Fibroblast of the aortic adventitia (primary cell): ENCODE measurements around the gene DOLK. TPM values are rescaled to one million over a fixed set of nuclear protein-coding genes. Genes with fewer than 3 reads are reported as not detected.

ENCODE experiments used
- DNase-seq: peaks from one replicate; pipeline ENCODE4 v3.0.0-alpha.2; 2010; ENCODE audit warnings: low read depth
- H3K4me3 ChIP-seq: 2 replicates; pipeline ENCODE4 v1.5.1; 2011; ENCODE audit warnings: low read depth, mild to moderate bottlenecking, control low read depth, low read length, moderate library complexity
- CTCF ChIP-seq: IDR thresholded peaks from 2 replicates; pipeline ENCODE4 v1.5.1; 2011; ENCODE audit warnings: mild to moderate bottlenecking, low read length, control low read depth, inconsistent platforms; ENCODE audit not compliant: insufficient read depth
- total RNA-seq: library from RNA; depleted of rRNA; stranded (reverse); fragments of >200 nt; gene quantifications from 2 replicates; pipeline ENCODE4 v1.2.3, GENCODE V29; 2012; ENCODE audit warnings: low replicate concordance

DOLK gene
- total RNA-seq, 1 donor, result 27.4 TPM

GRCh38 chr9:128901379-128901778 is 46.0 kb downstream of the DOLK start:
- no peak overlapping the region for H3K4me3 ChIP-seq
- no peak for DNase-seq
- TF ChIP-seq CTCF, result no peak

GRCh38 chr9:128899566-128900322 is 47.7 kb downstream of the DOLK start:
- DNase-seq, result no peak
- TF ChIP-seq CTCF, result no peak

GRCh38 chr9:128898845-128899565 is 48.4 kb downstream of the DOLK start:
- DNase-seq, result no peak
- no peak for TF ChIP-seq CTCF
- no peak overlapping the region for H3K4me3 ChIP-seq

More at GRCh38 chr9:128899566-128900322, 47.7 kb downstream of the DOLK start:
- H3K4me3 ChIP-seq, result no peak overlapping the region

- TF ChIP-seq CTCF, result no peak
- DNase-seq, result no peak
- no peak overlapping the region for H3K4me3 ChIP-seq
Measured at GRCh38 chr9:128898382-128898781, 49.0 kb downstream of the DOLK start.

- no peak overlapping the region for H3K4me3 ChIP-seq
- DNase-seq, result no peak
- no peak for TF ChIP-seq CTCF
Measured at GRCh38 chr9:128895556-128895955, 51.8 kb downstream of the DOLK start.

Other genes starting within 250 kb of the DOLK start
- gene PKN3, start 245.1 kb downstream of the DOLK start, total RNA-seq, result 1.2 and 3.6 TPM in 2 replicates
- 18.9 and 31.2 TPM in 2 replicates for gene ZDHHC12, start 223.5 kb downstream of the DOLK start, total RNA-seq
- 24.3 and 76.3 TPM in 2 replicates for gene ZER1, start 175.7 kb downstream of the DOLK start, total RNA-seq
- 21.0 and 24.2 TPM in 2 replicates for gene TBC1D13, start 160.3 kb downstream of the DOLK start, total RNA-seq
- 11.1 and 14.3 TPM in 2 replicates for gene ENDOG, start 129.1 kb downstream of the DOLK start, total RNA-seq
- gene SPOUT1, start 117.8 kb downstream of the DOLK start, total RNA-seq, result 14.9 and 15.0 TPM in 2 replicates
- 5.3 and 6.8 TPM in 2 replicates for gene KYAT1, start 65.7 kb downstream of the DOLK start, total RNA-seq
- gene LRRC8A, start 65.5 kb downstream of the DOLK start, total RNA-seq, result 19.6 and 50.6 TPM in 2 replicates
- gene PHYHD1, start 26.6 kb downstream of the DOLK start, total RNA-seq, result 8.5 and 13.1 TPM in 2 replicates
- 37.0 and 69.1 TPM in 2 replicates for gene NUP188, start 96 bp upstream of the DOLK start, total RNA-seq
- 32.1 and 41.0 TPM in 2 replicates for gene SH3GLB2, start 80.7 kb upstream of the DOLK start, total RNA-seq
- 20.6 and 35.5 TPM in 2 replicates for gene MIGA2, start 89.0 kb upstream of the DOLK start, total RNA-seq
- gene DOLPP1, start 133.5 kb upstream of the DOLK start, total RNA-seq, result 7.8 and 12.4 TPM in 2 replicates
- 21.3 and 66.0 TPM in 2 replicates for gene CRAT, start 163.2 kb upstream of the DOLK start, total RNA-seq
- gene PTPA, start 163.8 kb upstream of the DOLK start, total RNA-seq, result 48.2 and 91.5 TPM in 2 replicates
- 28.0 and 42.0 TPM in 2 replicates for gene IER5L, start 230.7 kb upstream of the DOLK start, total RNA-seq